Mesenchymal stem cell (in vitro differentiated cells and primary cell): ENCODE data around the gene NIPSNAP3A.
A peak's percentile ranks its signal among the peaks of the same experiment; 100 is the strongest.

Source experiments
- DNase-seq: peaks from one replicate; pipeline ENCODE4 v3.0.0-alpha.2; 2013
- H2AFZ ChIP-seq: one replicate; pipeline ENCODE4 v1.6.1; 2013; ENCODE audit warnings: low read depth, mild to moderate bottlenecking, control low read depth, inconsistent platforms, low read length, moderate library complexity
- H2AK5ac ChIP-seq: 2 replicates; pipeline ENCODE4 v1.6.1; 2013; ENCODE audit warnings: low read length, moderate library complexity, mild to moderate bottlenecking, inconsistent platforms; ENCODE audit not compliant: severe bottlenecking
- H2BK120ac ChIP-seq: one replicate; pipeline ENCODE4 v1.6.1; 2013; ENCODE audit warnings: low read depth, mild to moderate bottlenecking, inconsistent platforms, low read length, moderate library complexity
- H2BK12ac ChIP-seq, 2 experiments: one replicate each; pipeline ENCODE4 v1.6.1; 2013; ENCODE audit warnings: inconsistent platforms in 2 of 2, low read length in 2 of 2, mild to moderate bottlenecking in 2 of 2, moderate library complexity in 2 of 2, control low read depth in 1 of 2
- H2BK15ac ChIP-seq: one replicate; pipeline ENCODE4 v1.6.1; 2013; ENCODE audit warnings: mild to moderate bottlenecking, low read depth, inconsistent platforms; ENCODE audit not compliant: poor library complexity, severe bottlenecking
- H2BK5ac ChIP-seq: 2 replicates; pipeline ENCODE4 v1.6.1; 2013; ENCODE audit warnings: low read depth, mild to moderate bottlenecking, low read length, control low read depth, inconsistent platforms; ENCODE audit not compliant: poor library complexity, severe bottlenecking
- H3K14ac ChIP-seq, 2 experiments: one replicate each; pipeline ENCODE4 v1.6.1; 2013; ENCODE audit warnings: inconsistent platforms in 2 of 2, low read length in 2 of 2, control low read depth in 1 of 2, mild to moderate bottlenecking in 1 of 2, moderate library complexity in 1 of 2
- H3K18ac ChIP-seq, 2 experiments: one replicate each; pipeline ENCODE4 v1.6.1; 2013; ENCODE audit warnings: inconsistent platforms in 2 of 2, low read length in 2 of 2, control low read depth in 1 of 2, low read depth in 1 of 2, mild to moderate bottlenecking in 1 of 2
- H3K23ac ChIP-seq, 2 experiments: one replicate each; pipeline ENCODE4 v1.6.1; 2013; ENCODE audit warnings: inconsistent platforms in 2 of 2, low read length in 2 of 2, mild to moderate bottlenecking in 2 of 2, moderate library complexity in 2 of 2, control low read depth in 1 of 2
- H3K27ac ChIP-seq: 2 replicates; pipeline ENCODE4 v1.5.1; 2013; ENCODE audit warnings: mild to moderate bottlenecking, moderate library complexity, low read length, control low read depth, inconsistent platforms; ENCODE audit not compliant: poor library complexity, severe bottlenecking
- H3K27me3 ChIP-seq, 2 experiments: 2 replicates each; pipeline versions ENCODE4 v1.6.1 to v1.7.0; 2013; ENCODE audit warnings: low read length in 2 of 2, mild to moderate bottlenecking in 2 of 2, moderate library complexity in 2 of 2, control low read depth in 1 of 2, inconsistent platforms in 1 of 2; ENCODE audit not compliant: control insufficient read depth in 1 of 2, insufficient read depth in 1 of 2
- H3K36me3 ChIP-seq, 2 experiments: 2 replicates each; pipeline versions ENCODE4 v1.6.1 to v1.7.0; 2013; ENCODE audit warnings: low read length in 2 of 2, control low read depth in 1 of 2, inconsistent platforms in 1 of 2, low read depth in 1 of 2, mild to moderate bottlenecking in 1 of 2; ENCODE audit not compliant: insufficient read depth in 2 of 2, control insufficient read depth in 1 of 2
- H3K4ac ChIP-seq, 2 experiments: one replicate each; pipeline ENCODE4 v1.6.1; 2013; ENCODE audit warnings: inconsistent platforms in 2 of 2, low read length in 2 of 2, mild to moderate bottlenecking in 2 of 2, moderate library complexity in 2 of 2, control low read depth in 1 of 2, low read depth in 1 of 2
- H3K4me1 ChIP-seq: 2 replicates; pipeline ENCODE4 v1.6.1; 2013; ENCODE audit warnings: low read depth, low read length, control low read depth; ENCODE audit not compliant: control insufficient read depth, insufficient read depth
- H3K4me2 ChIP-seq: 2 replicates; pipeline ENCODE4 v1.6.1; 2013; ENCODE audit warnings: low read length, mild to moderate bottlenecking, inconsistent platforms; ENCODE audit not compliant: poor library complexity, severe bottlenecking
- H3K4me3 ChIP-seq, 2 experiments: 2 replicates each; pipeline versions ENCODE4 v1.5.1 to v1.7.0; 2013; ENCODE audit warnings: low read length in 2 of 2, mild to moderate bottlenecking in 2 of 2, control low read depth in 1 of 2, low read depth in 1 of 2; ENCODE audit not compliant: insufficient read depth in 1 of 2
- H3K79me1 ChIP-seq: replicated peaks from 2 replicates; pipeline ENCODE4 v1.6.1; 2013; ENCODE audit warnings: mild to moderate bottlenecking, control low read depth, low read length, inconsistent platforms; ENCODE audit not compliant: poor library complexity, severe bottlenecking
- H3K9ac ChIP-seq: 2 replicates; pipeline ENCODE4 v1.7.0; 2013; ENCODE audit warnings: mild to moderate bottlenecking, low read length, moderate library complexity
- H3K9me3 ChIP-seq: 2 replicates; pipeline ENCODE4 v1.7.0; 2013; ENCODE audit warnings: mild to moderate bottlenecking, low read length; ENCODE audit not compliant: control insufficient read depth
- H4K8ac ChIP-seq: one replicate; pipeline ENCODE4 v1.6.1; 2013; ENCODE audit warnings: inconsistent platforms, mild to moderate bottlenecking, low read length, moderate library complexity
- H4K91ac ChIP-seq: one replicate; pipeline ENCODE4 v1.6.1; 2013; ENCODE audit warnings: mild to moderate bottlenecking, low read length, inconsistent platforms
- WGBS: methylation state at CpG from one replicate; pipeline ENCODE4 v1.1.7; 2013; ENCODE audit warnings: mixed read lengths; 5-methylcytosine and 5-hydroxymethylcytosine counted together

Gene NIPSNAP3A

GRCh38 chr9:104786293-104786692 lies 38.8 kb downstream of the NIPSNAP3A start:
- Histone ChIP-seq H2BK5ac (no peak overlapping the region), H3K4me1 (no peaks in the 10 kb centered on the region), H2AK5ac (no peak overlapping the region), H2BK15ac (no peak overlapping the region), H3K4me2 (no peak overlapping the region), H3K4me3 (no peak overlapping the region), H3K9ac (no peak overlapping the region), H2BK120ac (no peak overlapping the region), H3K27me3 (no peaks in the 10 kb centered on the region), H3K4ac (no peak overlapping the region), H4K8ac (no peak overlapping the region), H3K14ac (no peak overlapping the region), H3K9me3 (no peaks in the 10 kb centered on the region), H4K91ac (no peak overlapping the region), H2AFZ (no peak overlapping the region), H2BK12ac (no peak overlapping the region), H3K79me1 (no peaks in the 10 kb centered on the region), H3K27ac (no peak overlapping the region), H3K36me3 (peaks cover 30 to 95% of the 10 kb centered on the region in 2 experiments), H3K23ac (no peak overlapping the region), H3K18ac (no peak overlapping the region)
- WGBS: no CpG with 5 or more reads among the region's 1 CpG
- no peak for DNase-seq

GRCh38 chr9:104787306-104788015 lies 40.0 kb downstream of the NIPSNAP3A start:
- H3K79me1 ChIP-seq: no peaks in the 10 kb centered on the region
- no peaks in the 10 kb centered on the region for H3K9me3 ChIP-seq
- no peak overlapping the region for H2BK12ac ChIP-seq
- no peak overlapping the region for H3K23ac ChIP-seq
- no peak for DNase-seq
- H2BK120ac ChIP-seq: no peak overlapping the region
- no peak overlapping the region for H3K27ac ChIP-seq
- H3K4me2 ChIP-seq: no peak overlapping the region
- no peak overlapping the region for H3K14ac ChIP-seq
- no peak overlapping the region for H2AFZ ChIP-seq
- WGBS: 66% methylated on average over 7 of the region's 7 CpGs
- no peak overlapping the region for H3K4me3 ChIP-seq
- H4K8ac ChIP-seq: no peak overlapping the region
- no peaks in the 10 kb centered on the region for H3K27me3 ChIP-seq
- H3K9ac ChIP-seq: no peak overlapping the region
- H4K91ac ChIP-seq: no peak overlapping the region
- no peaks in the 10 kb centered on the region for H3K4me1 ChIP-seq
- H2BK5ac ChIP-seq: no peak overlapping the region
- H2AK5ac ChIP-seq: no peak overlapping the region
- no peak overlapping the region for H3K4ac ChIP-seq
- H3K36me3 ChIP-seq: peaks cover 34 to 98% of the 10 kb centered on the region in 2 experiments
- no peak overlapping the region for H3K18ac ChIP-seq
- no peak overlapping the region for H2BK15ac ChIP-seq

- Histone ChIP-seq H4K91ac (no peak overlapping the region), H3K18ac (no peak overlapping the region), H4K8ac (no peak overlapping the region), H3K4me1 (no peaks in the 10 kb centered on the region), H3K27ac (no peak overlapping the region), H3K79me1 (no peaks in the 10 kb centered on the region), H3K27me3 (no peaks in the 10 kb centered on the region), H3K4me2 (no peak overlapping the region), H3K9me3 (no peaks in the 10 kb centered on the region), H2BK5ac (no peak overlapping the region), H2AFZ (no peak overlapping the region), H2BK15ac (no peak overlapping the region), H2AK5ac (no peak overlapping the region), H3K4ac (no peak overlapping the region), H3K14ac (no peak overlapping the region), H2BK120ac (no peak overlapping the region), H3K36me3 (peaks cover 38 to 98% of the 10 kb centered on the region in 2 experiments), H2BK12ac (no peak overlapping the region), H3K4me3 (no peak overlapping the region), H3K23ac (no peak overlapping the region), H3K9ac (no peak overlapping the region)
- 100% methylated on average over 1 of the region's 3 CpGs for WGBS
- no peak for DNase-seq
Measured at GRCh38 chr9:104788251-104788650, 40.8 kb downstream of the NIPSNAP3A start.

- H4K8ac ChIP-seq: peak overlapping the region; percentile 56
- no peak overlapping the region for H3K4me3 ChIP-seq
- no peak overlapping the region for H4K91ac ChIP-seq
- no peak overlapping the region for H2BK12ac ChIP-seq
- no peak overlapping the region for H2BK5ac ChIP-seq
- H2BK120ac ChIP-seq: no peak overlapping the region
- H3K4ac ChIP-seq: no peak overlapping the region
- no peak overlapping the region for H3K18ac ChIP-seq
- H3K4me1 ChIP-seq: peaks cover 3% of the 10 kb centered on the region
- H3K14ac ChIP-seq: no peak overlapping the region
- no peak overlapping the region for H3K9ac ChIP-seq
- no CpG with 5 or more reads among the region's 2 CpGs for WGBS
- no peaks in the 10 kb centered on the region for H3K79me1 ChIP-seq
- H2AFZ ChIP-seq: no peak overlapping the region
- H2AK5ac ChIP-seq: no peak overlapping the region
- DNase-seq: no peak
- H3K4me2 ChIP-seq: no peak overlapping the region
- no peak overlapping the region for H2BK15ac ChIP-seq
- H3K23ac ChIP-seq: no peak overlapping the region
- H3K36me3 ChIP-seq: peaks cover 27 to 99% of the 10 kb centered on the region in 2 experiments
- H3K27ac ChIP-seq: no peak overlapping the region
- no peaks in the 10 kb centered on the region for H3K27me3 ChIP-seq
- no peaks in the 10 kb centered on the region for H3K9me3 ChIP-seq
Measured at GRCh38 chr9:104794070-104794469, 46.6 kb downstream of the NIPSNAP3A start.
